GM23338 (cell line): ENCODE results near the gene KCNB1.

Experiments
- CREB1 ChIP-seq: fragments of 250-450 bp; sonication (Bioruptor Pico); IDR thresholded peaks from 2 replicates; pipeline ENCODE4 v1.5.0; 2020; ENCODE audit warnings: low read depth, mild to moderate bottlenecking, moderate library complexity
- CTCF ChIP-seq, 2 experiments: fragments of 200-600 bp in 1 of 2; sonication (generic) in 1 of 2; conservative IDR thresholded peaks; 2 replicates each; pipeline versions ENCODE4 v1.5.1 to v1.6.1; 2016 to 2017; ENCODE audit warnings: antibody characterized with exemption in 2 of 2, low read depth in 2 of 2, mild to moderate bottlenecking in 2 of 2, moderate library complexity in 1 of 2
- ETS1 ChIP-seq: IDR thresholded peaks from 2 replicates; pipeline ENCODE4 v1.6.1; 2016; ENCODE audit warnings: antibody characterized with exemption
- EZH2 ChIP-seq: fragments of 200-600 bp; sonication (generic); IDR thresholded peaks from one replicate; pipeline ENCODE4 v1.8.0; 2017; ENCODE audit warnings: antibody characterized with exemption, mild to moderate bottlenecking, low read depth; ENCODE audit not compliant: unreplicated experiment
- EZH2phosphoT487 ChIP-seq: fragments of 200-600 bp; sonication (generic); IDR thresholded peaks from one replicate; pipeline ENCODE4 v1.8.1; 2018; ENCODE audit warnings: antibody characterized with exemption; ENCODE audit not compliant: unreplicated experiment
- JUNB ChIP-seq: IDR thresholded peaks from one replicate; pipeline ENCODE4 v1.6.1; 2016; ENCODE audit warnings: antibody characterized with exemption; ENCODE audit not compliant: unreplicated experiment
- POLR2AphosphoS5 ChIP-seq: IDR thresholded peaks from 2 replicates; pipeline ENCODE4 v1.6.1; 2016; ENCODE audit warnings: antibody characterized with exemption, low read depth
- REST ChIP-seq: IDR thresholded peaks from one replicate; pipeline ENCODE4 v1.6.1; 2018; ENCODE audit warnings: antibody characterized with exemption; ENCODE audit not compliant: unreplicated experiment
- STAT1 ChIP-seq: IDR thresholded peaks from one replicate; pipeline ENCODE4 v1.6.1; 2016; ENCODE audit warnings: antibody characterized with exemption; ENCODE audit not compliant: unreplicated experiment
- ZNF331 ChIP-seq: fragments of 250-450 bp; sonication (Bioruptor Pico); IDR thresholded peaks from 2 replicates; pipeline ENCODE4 v1.5.0; 2020; ENCODE audit warnings: low read depth, mild to moderate bottlenecking, moderate library complexity

- TF ChIP-seq CTCF (conservative IDR thresholded peaks at IDR 0.05; ENCODE audit: low read depth in 2 of 2), result no peak
- no peak for TF ChIP-seq POLR2AphosphoS5
- no peak for TF ChIP-seq EZH2
- no peak for TF ChIP-seq ETS1
- no peak for TF ChIP-seq ZNF331 (CRISPR knock-in tag)
- no peak for TF ChIP-seq REST
- TF ChIP-seq EZH2phosphoT487, result no peak
- TF ChIP-seq JUNB, result no peak
- no peak for TF ChIP-seq STAT1
- TF ChIP-seq CREB1 (CRISPR knock-in tag), result no peak
These were observed 11.1 kb downstream of the KCNB1 start for GRCh38 chr20:49471397-49471796.
